ENCODE data around the gene NFAM1.

Gene NFAM1

DNA sequence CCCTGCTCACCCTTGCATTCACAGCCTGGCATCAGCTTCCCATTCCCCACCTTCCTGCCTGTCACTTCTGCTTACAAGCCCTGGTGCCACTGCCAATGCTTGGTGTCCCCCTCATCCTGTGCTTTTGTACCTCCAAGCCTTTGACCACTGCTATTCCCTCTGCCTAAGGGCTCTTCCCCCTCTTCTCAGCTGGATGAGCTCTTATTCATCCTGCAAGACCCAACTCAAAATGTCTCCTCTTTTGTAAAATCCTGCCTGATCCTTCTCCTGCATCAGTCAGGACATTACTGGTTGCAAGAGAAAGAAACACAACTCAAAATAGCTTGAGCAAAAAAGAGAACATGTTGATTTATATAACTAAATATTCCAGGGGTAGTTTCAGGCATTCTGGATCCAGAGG is 94.8 kb downstream of the NFAM1 start:
- Histone ChIP-seq H3K9ac (ENCODE audit: low read depth in 1 of 2, low read length in 2 of 2) (no peak overlapping the region), H3K36me3 (ENCODE audit: control insufficient read depth in 1 of 2, insufficient read depth in 2 of 2, low read length in 2 of 2) (no peaks in the 10 kb centered on the region), H3K4me1 (ENCODE audit: control insufficient read depth in 1 of 2, insufficient read depth in 2 of 2, low read length in 2 of 2) (peaks cover 5 to 9% of the 10 kb centered on the region in 2 donors), H3K4me3 (ENCODE audit: low read depth in 1 of 2, low read length in 2 of 2) (no peak overlapping the region), H3K27me3 (ENCODE audit: control insufficient read depth in 1 of 2, insufficient read depth in 2 of 2, low read length in 2 of 2) (peaks cover 0 to 4% of the 10 kb centered on the region in 2 donors), H3K27ac (ENCODE audit: low read depth, low read length) (no peak overlapping the region), H3K9me3 (ENCODE audit: control insufficient read depth in 1 of 2, low read length in 2 of 2) (no peaks in the 10 kb centered on the region)

- Histone ChIP-seq H3K4me1 (ENCODE audit: control insufficient read depth in 1 of 2, insufficient read depth in 2 of 2, low read length in 2 of 2) (peaks cover 5 to 9% of the 10 kb centered on the region in 2 donors), H3K9ac (ENCODE audit: low read depth in 1 of 2, low read length in 2 of 2) (no peak overlapping the region), H3K4me3 (ENCODE audit: low read depth in 1 of 2, low read length in 2 of 2) (no peak overlapping the region), H3K9me3 (ENCODE audit: control insufficient read depth in 1 of 2, low read length in 2 of 2) (no peaks in the 10 kb centered on the region), H3K27me3 (ENCODE audit: control insufficient read depth in 1 of 2, insufficient read depth in 2 of 2, low read length in 2 of 2) (peaks cover 0 to 4% of the 10 kb centered on the region in 2 donors), H3K36me3 (ENCODE audit: control insufficient read depth in 1 of 2, insufficient read depth in 2 of 2, low read length in 2 of 2) (no peaks in the 10 kb centered on the region), H3K27ac (ENCODE audit: low read depth, low read length) (no peak overlapping the region)
These were observed 95.5 kb downstream of the NFAM1 start for GRCh38 chr22:42336527-42337227.

DNA sequence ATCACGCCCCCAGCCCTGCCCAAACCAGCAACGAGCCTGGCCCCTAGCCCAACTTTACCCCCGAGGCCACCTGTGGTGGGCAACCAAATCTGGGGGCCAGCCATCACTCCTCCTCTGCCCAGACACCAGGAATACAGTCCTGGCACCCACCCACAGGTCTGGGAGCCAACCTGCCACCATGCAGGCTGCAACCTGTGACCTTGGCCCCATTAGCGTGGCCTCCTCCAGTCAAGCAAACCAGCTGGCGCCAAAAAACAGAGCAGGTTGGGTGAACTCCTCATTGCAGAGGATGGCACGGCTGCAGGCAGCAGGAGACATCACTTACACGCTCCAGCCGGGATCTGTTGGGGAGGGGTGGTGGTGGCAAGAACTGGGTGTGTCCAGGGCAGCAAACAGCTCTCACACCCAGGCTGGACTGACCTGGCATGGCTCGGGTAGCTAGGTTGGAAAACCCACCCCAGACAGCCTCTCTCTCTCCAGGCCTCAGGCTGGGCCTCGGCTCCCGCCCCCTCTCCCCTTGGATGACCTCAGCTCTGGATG is 96.3 kb downstream of the NFAM1 start:
- Histone ChIP-seq H3K9me3 (ENCODE audit: control insufficient read depth in 1 of 2, low read length in 2 of 2) (no peaks in the 10 kb centered on the region), H3K36me3 (ENCODE audit: control insufficient read depth in 1 of 2, insufficient read depth in 2 of 2, low read length in 2 of 2) (no peaks in the 10 kb centered on the region), H3K27ac (ENCODE audit: low read depth, low read length) (no peak overlapping the region), H3K9ac (ENCODE audit: low read depth in 1 of 2, low read length in 2 of 2) (no peak overlapping the region), H3K27me3 (ENCODE audit: control insufficient read depth in 1 of 2, insufficient read depth in 2 of 2, low read length in 2 of 2) (no peaks in the 10 kb centered on the region), H3K4me3 (ENCODE audit: low read depth in 1 of 2, low read length in 2 of 2) (no peak overlapping the region), H3K4me1 (ENCODE audit: control insufficient read depth in 1 of 2, insufficient read depth in 2 of 2, low read length in 2 of 2) (peaks cover 5 to 9% of the 10 kb centered on the region in 2 donors)

DNA sequence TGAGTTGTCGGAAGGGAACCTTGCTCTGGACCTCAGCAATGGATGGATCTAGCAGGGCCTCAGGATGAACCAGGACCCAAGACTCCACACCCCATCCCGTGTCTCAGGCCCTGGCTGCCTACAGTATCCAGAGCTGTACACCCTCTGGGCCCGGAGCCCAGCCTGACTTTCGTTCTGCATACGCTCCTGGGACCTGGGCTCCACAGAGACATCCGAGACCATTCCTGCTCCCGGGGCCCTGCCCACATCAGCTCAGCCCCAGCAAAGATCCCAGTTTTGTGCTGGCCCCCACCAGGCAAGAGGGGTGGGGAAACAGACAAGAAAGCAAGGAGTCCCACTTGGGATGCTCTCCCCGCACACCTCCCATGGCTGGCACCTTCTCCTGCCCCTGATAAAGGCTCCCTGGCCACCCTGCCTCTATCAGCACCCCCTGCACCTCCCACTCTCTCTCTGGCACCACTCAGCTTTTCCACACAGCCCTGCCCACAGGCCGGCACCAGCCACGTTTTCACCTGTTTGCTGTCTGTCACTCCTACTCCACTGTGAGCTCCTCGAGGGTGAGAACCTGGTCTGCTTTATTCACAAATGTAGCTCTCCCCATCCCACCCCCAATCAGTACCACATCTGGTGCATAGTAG is 97.2 kb downstream of the NFAM1 start:
- no peaks in the 10 kb centered on the region for H3K36me3 ChIP-seq (ENCODE audit: control insufficient read depth in 1 of 2, insufficient read depth in 2 of 2, low read length in 2 of 2)
- H3K27ac ChIP-seq (ENCODE audit: low read depth, low read length): no peak overlapping the region
- H3K27me3 ChIP-seq (ENCODE audit: control insufficient read depth in 1 of 2, insufficient read depth in 2 of 2, low read length in 2 of 2): no peaks in the 10 kb centered on the region
- no peak overlapping the region for H3K9ac ChIP-seq (ENCODE audit: low read depth in 1 of 2, low read length in 2 of 2)
- no peaks in the 10 kb centered on the region for H3K9me3 ChIP-seq (ENCODE audit: control insufficient read depth in 1 of 2, low read length in 2 of 2)
- H3K4me1 ChIP-seq (ENCODE audit: control insufficient read depth in 1 of 2, insufficient read depth in 2 of 2, low read length in 2 of 2): peaks cover 5 to 9% of the 10 kb centered on the region in 2 donors
- no peak overlapping the region for H3K4me3 ChIP-seq (ENCODE audit: low read depth in 1 of 2, low read length in 2 of 2)

- no peaks in the 10 kb centered on the region for H3K9me3 ChIP-seq (ENCODE audit: control insufficient read depth in 1 of 2, low read length in 2 of 2)
- no peak overlapping the region for H3K9ac ChIP-seq (ENCODE audit: low read depth in 1 of 2, low read length in 2 of 2)
- H3K27me3 ChIP-seq (ENCODE audit: control insufficient read depth in 1 of 2, insufficient read depth in 2 of 2, low read length in 2 of 2): no peaks in the 10 kb centered on the region
- H3K27ac ChIP-seq (ENCODE audit: low read depth, low read length): no peak overlapping the region
- H3K4me1 ChIP-seq (ENCODE audit: control insufficient read depth in 1 of 2, insufficient read depth in 2 of 2, low read length in 2 of 2): peaks cover under 1 to 4% of the 10 kb centered on the region in 2 donors
- H3K4me3 ChIP-seq (ENCODE audit: low read depth in 1 of 2, low read length in 2 of 2): no peak overlapping the region
- no peaks in the 10 kb centered on the region for H3K36me3 ChIP-seq (ENCODE audit: control insufficient read depth in 1 of 2, insufficient read depth in 2 of 2, low read length in 2 of 2)
These were observed 98.7 kb downstream of the NFAM1 start for GRCh38 chr22:42333544-42333943.

- Histone ChIP-seq H3K27ac (ENCODE audit: low read depth, low read length) (no peak overlapping the region), H3K27me3 (ENCODE audit: control insufficient read depth in 1 of 2, insufficient read depth in 2 of 2, low read length in 2 of 2) (no peaks in the 10 kb centered on the region), H3K4me1 (ENCODE audit: control insufficient read depth in 1 of 2, insufficient read depth in 2 of 2, low read length in 2 of 2) (no peaks in the 10 kb centered on the region), H3K4me3 (ENCODE audit: low read depth in 1 of 2, low read length in 2 of 2) (no peak overlapping the region), H3K9me3 (ENCODE audit: control insufficient read depth in 1 of 2, low read length in 2 of 2) (no peaks in the 10 kb centered on the region), H3K36me3 (ENCODE audit: control insufficient read depth in 1 of 2, insufficient read depth in 2 of 2, low read length in 2 of 2) (no peaks in the 10 kb centered on the region), H3K9ac (ENCODE audit: low read depth in 1 of 2, low read length in 2 of 2) (no peak overlapping the region)
These were observed 100.1 kb downstream of the NFAM1 start for GRCh38 chr22:42332089-42332488.

DNA sequence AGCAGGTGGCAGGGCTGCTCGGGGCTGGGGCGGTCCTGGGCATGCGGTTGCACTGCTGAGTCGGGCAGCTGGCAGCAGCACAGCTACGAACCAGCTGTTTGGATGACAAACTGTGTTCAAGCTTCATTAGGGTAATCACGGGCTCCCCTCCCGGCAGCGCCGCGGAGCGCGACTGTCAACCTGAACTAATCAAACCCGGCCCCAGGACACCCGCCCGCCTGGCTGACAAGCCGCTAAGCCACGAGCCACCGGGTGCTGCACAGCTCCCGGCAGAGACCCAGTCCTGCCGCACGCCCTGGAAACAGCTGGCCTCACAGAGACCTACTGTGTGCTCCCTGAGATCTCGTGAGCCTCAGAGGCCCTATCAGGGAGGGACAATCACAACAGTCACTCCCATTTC is 101.2 kb downstream of the NFAM1 start:
- no peak overlapping the region for H3K27ac ChIP-seq (ENCODE audit: low read depth, low read length)
- no peak overlapping the region for H3K9ac ChIP-seq (ENCODE audit: low read depth in 1 of 2, low read length in 2 of 2)
- H3K4me1 ChIP-seq (ENCODE audit: control insufficient read depth in 1 of 2, insufficient read depth in 2 of 2, low read length in 2 of 2): no peaks in the 10 kb centered on the region

More for the DNA sequence above, 101.2 kb downstream of the NFAM1 start:
- Histone ChIP-seq H3K36me3 (ENCODE audit: control insufficient read depth in 1 of 2, insufficient read depth in 2 of 2, low read length in 2 of 2) (no peaks in the 10 kb centered on the region), H3K4me3 (ENCODE audit: low read depth in 1 of 2, low read length in 2 of 2) (no peak overlapping the region), H3K9me3 (ENCODE audit: control insufficient read depth in 1 of 2, low read length in 2 of 2) (no peaks in the 10 kb centered on the region), H3K27me3 (ENCODE audit: control insufficient read depth in 1 of 2, insufficient read depth in 2 of 2, low read length in 2 of 2) (no peaks in the 10 kb centered on the region)
